ENCODE data around the gene SCGN.

SCGN gene

DNA sequence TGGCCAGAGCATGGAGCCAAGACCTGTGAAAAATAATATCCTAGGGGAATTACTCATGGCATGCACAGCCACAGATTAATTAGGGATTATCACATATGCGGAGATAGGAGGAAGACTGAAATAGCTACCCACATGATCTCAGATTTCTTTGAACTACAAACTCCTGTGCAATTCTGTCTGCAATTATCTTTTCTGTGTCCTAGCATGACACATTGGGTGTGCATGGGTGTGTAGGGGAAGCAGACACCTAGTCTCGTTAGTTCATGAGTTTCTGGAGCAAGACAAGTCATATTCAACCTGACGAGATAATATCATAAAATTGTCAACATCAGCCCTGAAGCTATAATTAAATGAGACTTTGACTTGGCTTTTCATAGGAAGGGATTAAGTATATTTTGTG is 98.9 kb downstream of the SCGN start:
- no peak for TF ChIP-seq SIN3A (IDR thresholded peaks at IDR 0.05; ENCODE audit: borderline replicate concordance, insufficient read depth, low read length)
- no peak for TF ChIP-seq TAF1 (IDR thresholded peaks at IDR 0.05; ENCODE audit: borderline replicate concordance, insufficient read depth, low read length)
- TF ChIP-seq FOXP2 (optimal IDR thresholded peaks at IDR 0.05; ENCODE audit: borderline replicate concordance, extremely low read depth, extremely low read length, insufficient read depth): no peak
- no peak for TF ChIP-seq REST (IDR thresholded peaks at IDR 0.05; ENCODE audit: insufficient read depth in 1 of 2, low read depth in 2 of 2, low read length in 2 of 2)
- no peak for TF ChIP-seq POLR2AphosphoS5 (IDR thresholded peaks at IDR 0.05; ENCODE audit: low read depth, low read length)

Data from PFSK-1 (cell line).